Transverse colon (tissue), 4 donors: ENCODE results near the gene KCNJ5.

ENCODE experiments used
- EP300 ChIP-seq: sonication (generic); formaldehyde crosslinking; IDR thresholded peaks from one replicate; pipeline ENCODE4 v1.6.1; 2017; ENCODE audit warnings: antibody characterized with exemption, low read depth
- POLR2A ChIP-seq: fragments of 450-650 bp; IDR thresholded peaks from one replicate; pipeline ENCODE4 v1.6.1; 2016; ENCODE audit warnings: antibody characterized with exemption, mild to moderate bottlenecking, moderate library complexity
- POLR2AphosphoS5 ChIP-seq, 3 donors: sonication (generic); formaldehyde crosslinking; IDR thresholded peaks; one replicate each; pipeline ENCODE4 v1.6.1; 2016; ENCODE audit warnings: antibody characterized with exemption in 3 of 3
- TF ChIP-seq, protein P1 (sequence below), 5 experiments: fragments of 200-600 bp in 3 of 5; fragments of 450-650 bp in 2 of 5; sonication (generic) in 3 of 5; IDR thresholded peaks; 1 replicate in 2 of 5; 2 replicates in 3 of 5; pipeline ENCODE4 v1.5.1; 2016 to 2017; ENCODE audit warnings: antibody characterized with exemption in 5 of 5, inconsistent platforms in 3 of 5, mild to moderate bottlenecking in 2 of 5, moderate library complexity in 1 of 5

GRCh38 chr11:128929468-128929867 lies 38.3 kb downstream of the KCNJ5 start:
- TF ChIP-seq, protein P1, sequence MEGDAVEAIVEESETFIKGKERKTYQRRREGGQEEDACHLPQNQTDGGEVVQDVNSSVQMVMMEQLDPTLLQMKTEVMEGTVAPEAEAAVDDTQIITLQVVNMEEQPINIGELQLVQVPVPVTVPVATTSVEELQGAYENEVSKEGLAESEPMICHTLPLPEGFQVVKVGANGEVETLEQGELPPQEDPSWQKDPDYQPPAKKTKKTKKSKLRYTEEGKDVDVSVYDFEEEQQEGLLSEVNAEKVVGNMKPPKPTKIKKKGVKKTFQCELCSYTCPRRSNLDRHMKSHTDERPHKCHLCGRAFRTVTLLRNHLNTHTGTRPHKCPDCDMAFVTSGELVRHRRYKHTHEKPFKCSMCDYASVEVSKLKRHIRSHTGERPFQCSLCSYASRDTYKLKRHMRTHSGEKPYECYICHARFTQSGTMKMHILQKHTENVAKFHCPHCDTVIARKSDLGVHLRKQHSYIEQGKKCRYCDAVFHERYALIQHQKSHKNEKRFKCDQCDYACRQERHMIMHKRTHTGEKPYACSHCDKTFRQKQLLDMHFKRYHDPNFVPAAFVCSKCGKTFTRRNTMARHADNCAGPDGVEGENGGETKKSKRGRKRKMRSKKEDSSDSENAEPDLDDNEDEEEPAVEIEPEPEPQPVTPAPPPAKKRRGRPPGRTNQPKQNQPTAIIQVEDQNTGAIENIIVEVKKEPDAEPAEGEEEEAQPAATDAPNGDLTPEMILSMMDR (IDR thresholded peaks at IDR 0.05) = no peak
- TF ChIP-seq POLR2AphosphoS5 (IDR thresholded peaks at IDR 0.05) = no peak
- TF ChIP-seq POLR2A = no peak
- TF ChIP-seq EP300 = no peak
